ENCODE measurements around the gene PRKRA.
"Not testable (repeated sequence)": the region's sequence is repeated elsewhere in the genome, so short reads cannot be mapped to it uniquely, and the experiment has no call there.

Gene PRKRA

DNA sequence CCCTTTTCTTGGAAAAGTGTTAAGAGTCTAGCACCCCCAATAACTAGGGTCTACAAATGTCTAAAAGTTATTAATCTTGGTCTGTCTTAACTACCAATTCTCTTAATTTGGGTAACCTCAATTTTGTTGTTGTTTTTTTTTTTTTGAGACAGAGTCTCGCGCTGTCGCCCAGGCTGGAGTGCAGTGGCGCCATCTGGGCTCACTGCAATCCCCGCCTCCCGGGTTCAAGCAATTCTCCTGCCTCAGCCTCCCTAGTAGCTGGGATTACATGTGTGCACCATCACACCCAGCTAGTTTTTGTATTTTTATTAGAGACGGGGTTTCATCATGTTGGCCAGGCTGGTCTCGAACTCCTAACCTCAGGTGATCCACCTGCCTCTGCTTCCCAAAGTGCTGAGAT is 38.5 kb downstream of the PRKRA start:
- not testable (repeated sequence) for DNase-seq

DNA sequence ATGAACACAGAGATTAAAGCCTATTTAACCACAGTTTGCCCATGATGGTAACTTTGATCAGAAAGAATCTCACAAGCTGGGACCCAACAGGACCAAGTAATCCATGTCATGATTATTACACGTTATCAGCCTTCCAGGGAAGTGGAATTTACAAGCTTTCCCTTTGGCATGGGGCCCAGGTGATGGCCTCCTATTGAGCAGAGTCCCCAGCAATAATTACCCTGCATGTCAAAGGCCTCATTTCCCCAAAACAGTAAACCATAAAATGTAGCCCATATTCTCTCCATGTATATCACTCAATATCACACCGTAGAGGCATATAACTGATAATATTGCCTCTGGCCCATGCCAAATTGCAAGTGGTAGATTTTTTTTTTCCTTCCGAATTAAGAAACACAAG is 38.9 kb downstream of the PRKRA start:
- DNase-seq: peak; percentile 17

GRCh38 chr2:178409261-178409660 is 41.7 kb downstream of the PRKRA start:
- no peak for DNase-seq

GRCh38 chr2:178404368-178404767 is 46.6 kb downstream of the PRKRA start:
- peak; percentile 98 for DNase-seq

DNA sequence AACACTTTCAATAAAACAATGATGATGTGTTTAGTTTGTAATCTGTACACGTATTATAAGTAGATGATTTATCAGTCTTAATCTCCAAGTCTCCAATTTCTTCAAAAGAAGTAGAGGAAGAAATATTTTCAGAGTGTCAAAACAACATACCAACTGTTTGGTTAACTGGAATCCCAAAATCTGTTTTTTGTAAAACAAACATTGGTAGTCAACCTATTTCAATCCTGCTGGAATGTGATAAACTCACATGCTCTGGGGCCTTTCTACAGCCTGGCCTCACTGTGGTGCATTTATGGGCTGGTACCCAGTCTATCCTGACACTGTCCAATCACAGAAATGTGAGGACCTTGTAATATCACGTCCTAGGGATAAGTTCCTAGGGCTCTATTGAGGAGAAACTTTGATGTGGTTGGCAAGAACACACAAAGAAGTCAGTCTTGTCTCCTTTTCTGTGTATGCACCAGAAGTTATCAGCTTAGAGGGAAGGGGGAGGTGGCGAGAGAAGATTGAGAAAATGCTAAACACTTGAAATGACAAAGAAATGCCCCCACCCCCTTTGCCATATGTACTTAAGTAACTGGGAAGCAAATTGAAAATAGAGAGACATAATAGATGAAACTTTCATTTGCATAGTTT is 47.2 kb downstream of the PRKRA start:
- DNase-seq: peak; percentile 52

- DNase-seq: no peak
Observed at GRCh38 chr2:178401994-178402437, 49.0 kb downstream of the PRKRA start.

DNA sequence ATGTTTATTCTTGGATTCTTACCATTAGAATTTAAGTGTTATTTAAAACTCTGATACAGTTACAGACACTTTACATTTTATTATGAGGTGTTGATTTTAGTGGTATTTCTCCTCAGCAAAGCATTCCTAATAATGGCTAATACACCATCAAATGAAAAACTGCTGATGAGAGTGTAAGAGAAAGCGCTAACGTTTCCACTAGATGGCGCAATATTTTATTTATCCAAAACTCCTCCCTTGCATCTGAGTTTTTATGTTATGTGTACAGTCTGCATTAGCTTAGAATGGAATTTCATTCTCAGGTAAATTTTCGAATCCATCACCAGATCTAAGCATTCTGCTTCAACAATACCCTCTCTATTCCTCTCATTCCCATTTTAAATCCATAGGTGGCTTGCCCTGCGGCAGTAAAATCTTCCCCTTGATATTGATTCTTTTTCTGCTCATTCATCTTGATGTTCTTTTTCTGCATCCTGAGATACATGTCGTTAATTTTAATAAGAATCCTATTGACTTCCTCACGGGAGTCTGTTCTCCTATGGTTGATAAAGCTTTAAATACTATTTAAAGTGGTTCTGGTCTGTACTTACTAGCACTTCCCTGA is 53.9 kb downstream of the PRKRA start:
- DNase-seq: peak; percentile 84

GRCh38 chr2:178395941-178396570 is 54.9 kb downstream of the PRKRA start:
- DNase-seq: no peak

DNA sequence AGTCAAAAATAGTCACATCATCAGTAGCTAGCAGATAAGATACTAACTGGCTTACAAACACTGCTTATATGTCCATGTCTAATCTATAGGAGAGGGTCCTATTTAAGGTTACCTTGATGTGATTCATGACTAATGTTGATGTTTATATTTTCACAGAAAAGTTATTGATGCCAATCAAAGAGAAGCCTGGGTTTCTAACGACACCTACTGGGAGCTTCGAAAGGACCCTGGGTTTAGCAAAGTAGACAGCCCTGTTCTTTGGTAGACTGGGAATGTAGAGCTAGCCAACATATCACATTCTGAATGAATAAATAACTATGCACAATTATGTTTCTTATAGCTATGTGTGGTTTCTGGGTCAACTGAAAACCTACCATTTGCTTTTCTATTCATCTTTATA is 55.7 kb downstream of the PRKRA start:
- DNase-seq: no peak

GRCh38 chr2:178394859-178395258 is 56.1 kb downstream of the PRKRA start:
- no peak for DNase-seq

DNA sequence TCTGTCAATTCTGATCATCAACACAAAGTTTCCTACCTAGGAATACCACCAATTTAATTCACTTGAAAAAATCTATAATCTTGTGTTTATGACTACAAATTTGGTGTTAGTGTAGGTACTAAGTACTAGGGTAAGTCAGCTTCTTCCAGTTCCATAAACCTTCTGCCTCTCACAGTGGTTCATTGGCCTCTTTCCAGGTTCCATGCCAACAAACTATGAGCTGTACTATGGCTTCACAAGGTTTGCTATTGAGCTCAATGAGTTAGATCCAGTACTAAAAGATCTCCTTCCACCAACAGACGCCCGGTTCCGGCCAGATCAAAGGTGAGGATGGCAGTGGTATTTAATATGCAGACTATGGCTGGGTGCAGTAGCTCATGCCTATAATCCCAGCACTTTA is 58.8 kb downstream of the PRKRA start:
- no peak for DNase-seq

- DNase-seq: no peak
Observed at GRCh38 chr2:178391701-178392100, 59.3 kb downstream of the PRKRA start.

DNA sequence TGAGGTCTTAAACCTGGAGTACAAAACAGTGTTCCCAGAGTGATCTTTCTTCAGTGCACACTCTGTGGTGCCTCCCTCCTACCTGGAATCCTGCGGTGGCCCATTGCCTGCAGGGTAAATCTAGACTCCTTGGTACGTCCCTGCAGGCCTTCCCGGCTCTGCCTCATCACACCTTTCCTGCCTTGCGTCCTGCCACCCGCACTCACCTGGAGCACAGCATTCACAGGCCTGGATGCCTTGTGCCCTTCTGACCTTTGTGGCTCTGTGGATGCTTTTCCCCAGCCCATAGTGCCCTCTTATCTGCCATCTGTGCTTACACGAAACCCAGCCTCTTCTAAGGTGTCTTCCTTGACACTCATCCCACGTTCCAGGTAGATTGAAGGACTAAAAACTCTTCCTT is 62.7 kb downstream of the PRKRA start:
- no peak for DNase-seq

DNA sequence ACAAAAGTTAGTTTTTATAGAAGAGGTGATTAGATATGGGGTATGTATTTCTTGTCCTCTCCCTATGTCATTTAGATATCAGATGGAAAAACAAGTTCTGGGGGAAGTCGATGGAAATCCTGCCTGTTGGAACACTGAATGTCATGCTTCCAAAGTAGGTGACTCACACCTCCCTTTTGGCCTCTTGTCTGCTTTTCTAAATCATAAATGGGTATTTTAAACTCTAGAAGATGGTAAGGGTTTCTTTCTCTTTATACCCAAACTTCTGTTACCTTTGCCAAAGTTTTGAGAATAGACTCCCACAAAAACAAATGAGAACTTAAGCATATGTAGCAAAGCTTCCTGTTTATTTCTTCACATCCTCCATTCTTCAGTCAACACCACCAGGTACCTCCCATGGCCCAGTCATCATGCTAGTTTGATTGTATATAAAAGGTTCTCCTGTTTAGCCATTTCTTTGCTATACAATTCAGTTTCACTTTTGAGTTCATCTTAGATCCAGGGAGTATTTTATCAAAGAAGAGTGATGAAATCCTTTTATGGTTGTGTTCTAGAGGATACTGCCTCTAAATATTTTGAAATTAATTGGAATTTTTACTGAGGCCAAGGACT is 63.9 kb downstream of the PRKRA start:
- DNase-seq: peak; percentile 23

DNA sequence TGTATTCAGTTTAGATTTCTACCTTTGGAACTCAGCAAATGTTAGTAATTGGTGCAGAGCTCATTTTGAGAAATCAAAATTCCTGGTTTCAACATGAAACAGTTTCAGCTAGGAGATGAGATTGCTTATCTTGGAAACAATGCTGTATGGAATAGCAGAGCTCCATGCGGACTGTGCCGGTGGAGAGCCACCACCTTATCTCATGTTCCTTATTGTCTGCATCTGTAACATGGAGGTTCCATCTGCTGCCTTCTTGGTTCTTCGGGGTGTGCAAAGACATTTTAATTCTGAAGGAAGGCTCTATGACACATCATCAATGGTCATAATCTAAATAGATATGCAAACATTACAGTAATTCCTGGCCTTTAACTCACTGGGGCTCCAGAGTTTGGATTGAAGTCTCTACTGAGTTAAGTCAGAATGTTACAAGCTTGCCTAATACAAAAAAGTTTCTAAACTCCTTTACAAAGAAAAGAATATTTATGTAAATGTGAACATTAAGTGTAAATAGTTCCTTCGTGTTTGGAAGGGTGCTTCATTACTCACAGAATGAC is 65.3 kb downstream of the PRKRA start:
- no peak for DNase-seq

- no peak for DNase-seq
Observed at GRCh38 chr2:178383718-178384117, 67.3 kb downstream of the PRKRA start.
